ENCODE results near the gene MYADML2. TPM values are rescaled to one million over a fixed set of nuclear protein-coding genes. Genes with fewer than 3 reads are reported as not detected.

MYADML2 gene
- total RNA-seq, 1 experiment from 2014 or later = 0.46 TPM

GRCh38 chr17:81986606-81987005 is 39.6 kb upstream of the MYADML2 start:
- H3K9me3 Mint-ChIP-seq = no peaks in the 10 kb centered on the region
- CTCF ChIA-PET = no interaction called here

GRCh38 chr17:81984773-81985410 is 37.9 kb upstream of the MYADML2 start:
- no peak overlapping the region for H3K4me3 Mint-ChIP-seq
- POLR2A ChIA-PET = no interaction called here
- peak overlapping the region; percentile 49; the same call in 1 of the 2 replicates for H3K27ac Mint-ChIP-seq
- no peaks in the 10 kb centered on the region for H3K27me3 Mint-ChIP-seq (ENCODE audit: low read depth)
- TF ChIP-seq ZBTB43 (CRISPR knock-in tag; IDR thresholded peaks at IDR 0.05) = peak; percentile 95
- TF ChIP-seq NFE2L1 (CRISPR knock-in tag; IDR thresholded peaks at IDR 0.05) = no peak
- no peak for TF ChIP-seq ZNF219 (CRISPR knock-in tag; IDR thresholded peaks at IDR 0.05; ENCODE audit: borderline replicate concordance)
- no peak for TF ChIP-seq FOXK1 (CRISPR knock-in tag; IDR thresholded peaks at IDR 0.05)
- no peak for TF ChIP-seq JUN (CRISPR knock-in tag; IDR thresholded peaks at IDR 0.05)
- H3K4me1 Mint-ChIP-seq = no peaks in the 10 kb centered on the region
- H3K9me3 Mint-ChIP-seq = no peaks in the 10 kb centered on the region
- ATAC-seq (no peak), DNase-seq (ENCODE audit: low spot score) (no peak)
- peaks cover 27% of the 10 kb centered on the region for H3K36me3 Mint-ChIP-seq
- CTCF ChIA-PET = no interaction called here

More at GRCh38 chr17:81986606-81987005, 39.6 kb upstream of the MYADML2 start:
- ATAC-seq (no peak), DNase-seq (ENCODE audit: low spot score) (no peak)
- POLR2A ChIA-PET = no interaction called here
- Mint-ChIP-seq H3K4me3 (no peak overlapping the region), H3K36me3 (peaks cover 22% of the 10 kb centered on the region), H3K4me1 (peaks cover 8% of the 10 kb centered on the region), H3K27ac (peak overlapping the region; percentile 42; the same call in 1 of the 2 replicates), H3K27me3 (ENCODE audit: low read depth) (no peaks in the 10 kb centered on the region)
- TF ChIP-seq NFYB (CRISPR knock-in tag; conservative IDR thresholded peaks at IDR 0.05; ENCODE audit: low read depth) = no peak
- TF ChIP-seq, protein P1, sequence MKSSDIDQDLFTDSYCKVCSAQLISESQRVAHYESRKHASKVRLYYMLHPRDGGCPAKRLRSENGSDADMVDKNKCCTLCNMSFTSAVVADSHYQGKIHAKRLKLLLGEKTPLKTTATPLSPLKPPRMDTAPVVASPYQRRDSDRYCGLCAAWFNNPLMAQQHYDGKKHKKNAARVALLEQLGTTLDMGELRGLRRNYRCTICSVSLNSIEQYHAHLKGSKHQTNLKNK (CRISPR knock-in tag; IDR thresholded peaks at IDR 0.05) = no peak
- TF ChIP-seq KAT7 (CRISPR knock-in tag; IDR thresholded peaks at IDR 0.05; ENCODE audit: borderline replicate concordance) = no peak
- TF ChIP-seq TP53 (CRISPR knock-in tag; IDR thresholded peaks at IDR 0.05) = no peak
- TF ChIP-seq JAZF1 (CRISPR knock-in tag; IDR thresholded peaks at IDR 0.05) = no peak
- no peak for TF ChIP-seq ZNF416 (CRISPR knock-in tag; IDR thresholded peaks at IDR 0.05)
- TF ChIP-seq ERG (CRISPR knock-in tag; IDR thresholded peaks at IDR 0.05) = no peak
- no peak for TF ChIP-seq EMX1 (CRISPR knock-in tag; IDR thresholded peaks at IDR 0.05)
- TF ChIP-seq E2F4 (CRISPR knock-in tag; IDR thresholded peaks at IDR 0.05; ENCODE audit: borderline replicate concordance, low read depth) = no peak
- TF ChIP-seq E2F5 (CRISPR knock-in tag; IDR thresholded peaks at IDR 0.05) = no peak
- TF ChIP-seq TCF7 (CRISPR knock-in tag; IDR thresholded peaks at IDR 0.05; ENCODE audit: low read depth) = no peak
- TF ChIP-seq GTF2I (CRISPR knock-in tag; conservative IDR thresholded peaks at IDR 0.05) = no peak
